ENCODE results near the gene UTF1. TPM values are rescaled to one million over a fixed set of nuclear protein-coding genes. Genes with fewer than 3 reads are reported as not detected.

Gene UTF1
- total and polyA plus RNA-seq, 2 of the 8 experiments (the other 6 are each of a cell fraction or from before 2014, with no cell fraction given): 0.47 to 21.8 TPM

DNA sequence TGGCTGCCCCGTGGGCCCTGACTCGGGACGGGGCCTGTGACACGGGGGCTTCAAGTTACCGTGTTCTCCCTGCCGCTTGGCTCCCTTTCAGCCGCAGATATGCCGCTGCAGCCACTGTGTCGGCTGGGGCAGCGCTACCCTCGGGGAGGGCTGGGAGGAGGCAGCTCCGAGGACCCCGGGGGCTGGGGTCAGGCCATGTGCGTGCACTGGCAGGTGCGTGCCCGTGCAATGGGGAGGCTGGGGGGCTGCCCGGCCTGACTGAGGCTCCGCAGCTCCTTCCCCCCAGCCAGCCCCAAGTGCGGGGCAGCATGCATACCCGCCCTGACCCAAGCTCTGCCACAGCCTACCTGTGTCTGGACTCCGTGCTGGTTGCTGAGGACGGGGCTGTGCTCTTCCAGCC is 40.8 kb upstream of the UTF1 start (continued):
- TF ChIP-seq, protein P1, sequence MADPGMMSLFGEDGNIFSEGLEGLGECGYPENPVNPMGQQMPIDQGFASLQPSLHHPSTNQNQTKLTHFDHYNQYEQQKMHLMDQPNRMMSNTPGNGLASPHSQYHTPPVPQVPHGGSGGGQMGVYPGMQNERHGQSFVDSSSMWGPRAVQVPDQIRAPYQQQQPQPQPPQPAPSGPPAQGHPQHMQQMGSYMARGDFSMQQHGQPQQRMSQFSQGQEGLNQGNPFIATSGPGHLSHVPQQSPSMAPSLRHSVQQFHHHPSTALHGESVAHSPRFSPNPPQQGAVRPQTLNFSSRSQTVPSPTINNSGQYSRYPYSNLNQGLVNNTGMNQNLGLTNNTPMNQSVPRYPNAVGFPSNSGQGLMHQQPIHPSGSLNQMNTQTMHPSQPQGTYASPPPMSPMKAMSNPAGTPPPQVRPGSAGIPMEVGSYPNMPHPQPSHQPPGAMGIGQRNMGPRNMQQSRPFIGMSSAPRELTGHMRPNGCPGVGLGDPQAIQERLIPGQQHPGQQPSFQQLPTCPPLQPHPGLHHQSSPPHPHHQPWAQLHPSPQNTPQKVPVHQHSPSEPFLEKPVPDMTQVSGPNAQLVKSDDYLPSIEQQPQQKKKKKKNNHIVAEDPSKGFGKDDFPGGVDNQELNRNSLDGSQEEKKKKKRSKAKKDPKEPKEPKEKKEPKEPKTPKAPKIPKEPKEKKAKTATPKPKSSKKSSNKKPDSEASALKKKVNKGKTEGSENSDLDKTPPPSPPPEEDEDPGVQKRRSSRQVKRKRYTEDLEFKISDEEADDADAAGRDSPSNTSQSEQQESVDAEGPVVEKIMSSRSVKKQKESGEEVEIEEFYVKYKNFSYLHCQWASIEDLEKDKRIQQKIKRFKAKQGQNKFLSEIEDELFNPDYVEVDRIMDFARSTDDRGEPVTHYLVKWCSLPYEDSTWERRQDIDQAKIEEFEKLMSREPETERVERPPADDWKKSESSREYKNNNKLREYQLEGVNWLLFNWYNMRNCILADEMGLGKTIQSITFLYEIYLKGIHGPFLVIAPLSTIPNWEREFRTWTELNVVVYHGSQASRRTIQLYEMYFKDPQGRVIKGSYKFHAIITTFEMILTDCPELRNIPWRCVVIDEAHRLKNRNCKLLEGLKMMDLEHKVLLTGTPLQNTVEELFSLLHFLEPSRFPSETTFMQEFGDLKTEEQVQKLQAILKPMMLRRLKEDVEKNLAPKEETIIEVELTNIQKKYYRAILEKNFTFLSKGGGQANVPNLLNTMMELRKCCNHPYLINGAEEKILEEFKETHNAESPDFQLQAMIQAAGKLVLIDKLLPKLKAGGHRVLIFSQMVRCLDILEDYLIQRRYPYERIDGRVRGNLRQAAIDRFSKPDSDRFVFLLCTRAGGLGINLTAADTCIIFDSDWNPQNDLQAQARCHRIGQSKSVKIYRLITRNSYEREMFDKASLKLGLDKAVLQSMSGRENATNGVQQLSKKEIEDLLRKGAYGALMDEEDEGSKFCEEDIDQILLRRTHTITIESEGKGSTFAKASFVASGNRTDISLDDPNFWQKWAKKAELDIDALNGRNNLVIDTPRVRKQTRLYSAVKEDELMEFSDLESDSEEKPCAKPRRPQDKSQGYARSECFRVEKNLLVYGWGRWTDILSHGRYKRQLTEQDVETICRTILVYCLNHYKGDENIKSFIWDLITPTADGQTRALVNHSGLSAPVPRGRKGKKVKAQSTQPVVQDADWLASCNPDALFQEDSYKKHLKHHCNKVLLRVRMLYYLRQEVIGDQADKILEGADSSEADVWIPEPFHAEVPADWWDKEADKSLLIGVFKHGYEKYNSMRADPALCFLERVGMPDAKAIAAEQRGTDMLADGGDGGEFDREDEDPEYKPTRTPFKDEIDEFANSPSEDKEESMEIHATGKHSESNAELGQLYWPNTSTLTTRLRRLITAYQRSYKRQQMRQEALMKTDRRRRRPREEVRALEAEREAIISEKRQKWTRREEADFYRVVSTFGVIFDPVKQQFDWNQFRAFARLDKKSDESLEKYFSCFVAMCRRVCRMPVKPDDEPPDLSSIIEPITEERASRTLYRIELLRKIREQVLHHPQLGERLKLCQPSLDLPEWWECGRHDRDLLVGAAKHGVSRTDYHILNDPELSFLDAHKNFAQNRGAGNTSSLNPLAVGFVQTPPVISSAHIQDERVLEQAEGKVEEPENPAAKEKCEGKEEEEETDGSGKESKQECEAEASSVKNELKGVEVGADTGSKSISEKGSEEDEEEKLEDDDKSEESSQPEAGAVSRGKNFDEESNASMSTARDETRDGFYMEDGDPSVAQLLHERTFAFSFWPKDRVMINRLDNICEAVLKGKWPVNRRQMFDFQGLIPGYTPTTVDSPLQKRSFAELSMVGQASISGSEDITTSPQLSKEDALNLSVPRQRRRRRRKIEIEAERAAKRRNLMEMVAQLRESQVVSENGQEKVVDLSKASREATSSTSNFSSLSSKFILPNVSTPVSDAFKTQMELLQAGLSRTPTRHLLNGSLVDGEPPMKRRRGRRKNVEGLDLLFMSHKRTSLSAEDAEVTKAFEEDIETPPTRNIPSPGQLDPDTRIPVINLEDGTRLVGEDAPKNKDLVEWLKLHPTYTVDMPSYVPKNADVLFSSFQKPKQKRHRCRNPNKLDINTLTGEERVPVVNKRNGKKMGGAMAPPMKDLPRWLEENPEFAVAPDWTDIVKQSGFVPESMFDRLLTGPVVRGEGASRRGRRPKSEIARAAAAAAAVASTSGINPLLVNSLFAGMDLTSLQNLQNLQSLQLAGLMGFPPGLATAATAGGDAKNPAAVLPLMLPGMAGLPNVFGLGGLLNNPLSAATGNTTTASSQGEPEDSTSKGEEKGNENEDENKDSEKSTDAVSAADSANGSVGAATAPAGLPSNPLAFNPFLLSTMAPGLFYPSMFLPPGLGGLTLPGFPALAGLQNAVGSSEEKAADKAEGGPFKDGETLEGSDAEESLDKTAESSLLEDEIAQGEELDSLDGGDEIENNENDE (IDR thresholded peaks at IDR 0.05; ENCODE audit: insufficient replicate concordance, low read length): no peak
- TF ChIP-seq TEAD4 (IDR thresholded peaks at IDR 0.05; ENCODE audit: low read depth, low read length): no peak
- no peak for TF ChIP-seq TAF1 (IDR thresholded peaks at IDR 0.05; ENCODE audit: low read depth, low read length)
- no peak for TF ChIP-seq HDAC6 (IDR thresholded peaks at IDR 0.05; ENCODE audit: low read depth, low read length)
- TF ChIP-seq, protein P2, sequence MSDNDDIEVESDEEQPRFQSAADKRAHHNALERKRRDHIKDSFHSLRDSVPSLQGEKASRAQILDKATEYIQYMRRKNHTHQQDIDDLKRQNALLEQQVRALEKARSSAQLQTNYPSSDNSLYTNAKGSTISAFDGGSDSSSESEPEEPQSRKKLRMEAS (IDR thresholded peaks at IDR 0.05): no peak
- no peak for TF ChIP-seq POU5F1 (IDR thresholded peaks at IDR 0.05; ENCODE audit: low read depth, low read length)
- no peak for TF ChIP-seq SP4 (IDR thresholded peaks at IDR 0.05; ENCODE audit: low read length)
- TF ChIP-seq SP2 (IDR thresholded peaks at IDR 0.05; ENCODE audit: low read length): no peak
- TF ChIP-seq ASH2L (IDR thresholded peaks at IDR 0.05; ENCODE audit: low read length): no peak
- TF ChIP-seq NANOG (IDR thresholded peaks at IDR 0.05; ENCODE audit: insufficient read depth, low read depth, low read length, poor library complexity, severe bottlenecking): no peak
- TF ChIP-seq SIN3A (conservative IDR thresholded peaks at IDR 0.05 in 1 of 2, IDR thresholded peaks at IDR 0.05 in 1 of 2; ENCODE audit: low read depth in 1 of 2, low read length in 2 of 2): no peak
- no peak for TF ChIP-seq BCL11A (IDR thresholded peaks at IDR 0.05; ENCODE audit: low read depth in 2 of 2, low read length in 2 of 2)
- no peak for TF ChIP-seq YY1 (IDR thresholded peaks at IDR 0.05; ENCODE audit: low read depth, low read length)
